Measurements from ENCODE around the gene CSTPP1. TPM values are rescaled to one million over a fixed set of nuclear protein-coding genes. Genes with fewer than 3 reads are reported as not detected.

The CSTPP1 gene
- total and polyA plus RNA-seq, 2 of the 8 experiments (the other 6 are each of a cell fraction or from before 2014, with no cell fraction given), result 24.2 to 28.7 TPM

DNA sequence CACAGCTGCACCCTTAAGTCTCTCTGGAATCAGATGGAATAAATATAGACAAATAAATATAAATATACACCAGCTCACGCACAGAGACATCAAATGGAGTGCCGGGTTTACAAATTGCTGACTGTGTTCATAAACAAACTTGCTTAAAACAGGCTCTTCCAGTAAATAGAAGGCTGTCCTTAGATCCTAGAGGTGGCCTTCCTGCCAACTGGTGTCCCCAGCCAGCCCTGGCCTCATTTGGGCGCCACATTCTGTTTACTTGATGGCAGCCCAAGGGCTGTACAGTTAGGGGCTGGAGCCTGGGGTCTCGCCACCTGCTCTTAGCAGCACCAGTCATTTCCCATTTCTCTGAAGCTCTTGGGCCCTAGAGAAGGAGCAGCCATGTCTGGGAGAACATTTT lies 219.3 kb downstream of the CSTPP1 start:
- no peaks in the 10 kb centered on the region for H3K9me3 ChIP-seq (ENCODE audit: insufficient read depth in 2 of 2, low read depth in 1 of 2, low read length in 1 of 2)
- no peak overlapping the region for H2BK12ac ChIP-seq (ENCODE audit: low read depth, low read length)
- no peak overlapping the region for H3K14ac ChIP-seq (ENCODE audit: insufficient read length)
- H2BK20ac ChIP-seq (ENCODE audit: low read length), result no peak overlapping the region
- ChIA-PET POLR2A (ENCODE audit: partially characterized antibody) (interaction anchor here (1.4 to 1.5 kb wide), 2 partner anchors 9 to 36 kb away, joined by 3 to 5 read pairs; no protein-coding TSS in a partner anchor), CTCF (ENCODE audit: partially characterized antibody) (interaction anchor here (1.1 to 6.3 kb wide), 8 partner anchors 14 to 271 kb away, joined by 3 to 81 read pairs (median 22); no protein-coding TSS in a partner anchor)
- no peak overlapping the region for H2AFZ ChIP-seq (ENCODE audit: low read length)
- no peak overlapping the region for H3K23ac ChIP-seq (ENCODE audit: insufficient read length)
- no peak overlapping the region for H2BK120ac ChIP-seq (replicated peaks; ENCODE audit: low read depth, low read length)
- no peak overlapping the region for H2AK5ac ChIP-seq (ENCODE audit: low read depth, low read length)
- H2BK15ac ChIP-seq (ENCODE audit: low read length), result no peak overlapping the region
- H3K36me3 ChIP-seq (ENCODE audit: control insufficient read depth in 2 of 4, insufficient read depth in 4 of 4, low read length in 3 of 4), result no peaks in the 10 kb centered on the region
- peaks cover 0 to 2% of the 10 kb centered on the region in 2 experiments for H4K20me1 ChIP-seq (replicated peaks in 1 of 2; ENCODE audit: control insufficient read depth in 1 of 2, insufficient read depth in 2 of 2, low read length in 2 of 2)
- no peak overlapping the region for H3K4ac ChIP-seq (replicated peaks; ENCODE audit: insufficient read length, low read depth, low read length)
- peaks cover 0 to 4% (median 2%) of the 10 kb centered on the region in 4 experiments; a peak in 4 of 7 replicates for H3K4me1 ChIP-seq (replicated peaks in 1 of 4; ENCODE audit: control insufficient read depth in 3 of 4, insufficient read depth in 4 of 4, low read length in 3 of 4)
- no peak overlapping the region; the same call in 1 of the 2 replicates for H4K8ac ChIP-seq (ENCODE audit: extremely low read depth, insufficient read depth, low read length)
- H3K9ac ChIP-seq (replicated peaks in 1 of 4; ENCODE audit: extremely low read depth in 1 of 4, low read depth in 3 of 4, low read length in 3 of 4), result no peak overlapping the region
- no peaks in the 10 kb centered on the region for H3K27me3 ChIP-seq (replicated peaks in 1 of 4; ENCODE audit: control insufficient read depth in 3 of 4, extremely low read depth in 1 of 4, insufficient read depth in 3 of 4, low read length in 3 of 4)
- no peak overlapping the region for H3K4me2 ChIP-seq (ENCODE audit: insufficient read depth in 1 of 2, low read depth in 2 of 2, low read length in 2 of 2)
- WGBS, 2 experiments (ENCODE audit: extremely low coverage in 1 of 2, insufficient coverage in 1 of 2, insufficient read length in 1 of 2, insufficient replicate concordance in 2 of 2, low coverage in 1 of 2, low lambda C conversion rate in 2 of 2, missing lambda C conversion rate in 1 of 2), result 95% methylated on average over 4 of the region's 4 CpGs; no CpG with 5 or more reads in 1 of the 2 experiments
- no peak for FAIRE-seq
- H4K5ac ChIP-seq (ENCODE audit: insufficient read length, low read depth, low read length), result no peak overlapping the region
- no peak overlapping the region for H2BK5ac ChIP-seq (ENCODE audit: low read depth, low read length)
- H3K18ac ChIP-seq (ENCODE audit: extremely low read depth, low read length), result no peak overlapping the region
- no peak for DNase-seq (ENCODE audit: low read depth in 1 of 2, low spot score in 2 of 2)
- no peaks in the 10 kb centered on the region for H3K79me1 ChIP-seq (ENCODE audit: low read depth, low read length)
- no peak overlapping the region for H3K56ac ChIP-seq (replicated peaks; ENCODE audit: insufficient read length, low read depth, low read length)
- H3K27ac ChIP-seq (ENCODE audit: low read depth, low read length), result no peak overlapping the region
- no peaks in the 10 kb centered on the region for H3K79me2 ChIP-seq (ENCODE audit: control insufficient read depth in 1 of 2, insufficient read depth in 2 of 2, low read length in 2 of 2)
- TF ChIP-seq, protein P1, sequence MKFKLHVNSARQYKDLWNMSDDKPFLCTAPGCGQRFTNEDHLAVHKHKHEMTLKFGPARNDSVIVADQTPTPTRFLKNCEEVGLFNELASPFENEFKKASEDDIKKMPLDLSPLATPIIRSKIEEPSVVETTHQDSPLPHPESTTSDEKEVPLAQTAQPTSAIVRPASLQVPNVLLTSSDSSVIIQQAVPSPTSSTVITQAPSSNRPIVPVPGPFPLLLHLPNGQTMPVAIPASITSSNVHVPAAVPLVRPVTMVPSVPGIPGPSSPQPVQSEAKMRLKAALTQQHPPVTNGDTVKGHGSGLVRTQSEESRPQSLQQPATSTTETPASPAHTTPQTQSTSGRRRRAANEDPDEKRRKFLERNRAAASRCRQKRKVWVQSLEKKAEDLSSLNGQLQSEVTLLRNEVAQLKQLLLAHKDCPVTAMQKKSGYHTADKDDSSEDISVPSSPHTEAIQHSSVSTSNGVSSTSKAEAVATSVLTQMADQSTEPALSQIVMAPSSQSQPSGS (IDR thresholded peaks at IDR 0.05; ENCODE audit: low read length), result no peak
- TF ChIP-seq, protein P2, sequence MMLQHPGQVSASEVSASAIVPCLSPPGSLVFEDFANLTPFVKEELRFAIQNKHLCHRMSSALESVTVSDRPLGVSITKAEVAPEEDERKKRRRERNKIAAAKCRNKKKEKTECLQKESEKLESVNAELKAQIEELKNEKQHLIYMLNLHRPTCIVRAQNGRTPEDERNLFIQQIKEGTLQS (IDR thresholded peaks at IDR 0.05; ENCODE audit: insufficient read depth, low read depth, low read length), result no peak
- TF ChIP-seq TAF1 (IDR thresholded peaks at IDR 0.05; ENCODE audit: low read depth, low read length) (no peak), NRF1 (IDR thresholded peaks at IDR 0.05; ENCODE audit: low read depth, low read length) (no peak), SP4 (IDR thresholded peaks at IDR 0.05; ENCODE audit: low read length) (no peak), RAD21 (IDR thresholded peaks at IDR 0.05 in 1 of 2, conservative IDR thresholded peaks at IDR 0.05 in 1 of 2; ENCODE audit: low read depth in 2 of 2, low read length in 2 of 2) (no peak)
- H3K23me2 ChIP-seq (ENCODE audit: low read depth, low read length), result no peaks in the 10 kb centered on the region
- no peak overlapping the region for H4K91ac ChIP-seq (replicated peaks; ENCODE audit: insufficient read length, low read length)
- H3K4me3 ChIP-seq (ENCODE audit: extremely low read depth in 1 of 4, insufficient read depth in 2 of 4, low read depth in 3 of 4, low read length in 4 of 4), result no peak overlapping the region
